Heart right ventricle (tissue), 16 donors: ENCODE data around the gene ASCC1. TPM values are rescaled to one million over a fixed set of nuclear protein-coding genes. Genes with fewer than 3 reads are reported as not detected.

ENCODE experiments used
- ATAC-seq, 8 donors: fragments of 200-7000 bp; cut with Tn5 transposase; one replicate each; pipeline ENCODE4 v1.9.1; 2020; ENCODE audit warnings: mild to moderate bottlenecking in 8 of 8, moderate library complexity in 8 of 8, moderate number of reproducible peaks in 1 of 8
- DNase-seq, 2 donors: peaks; one replicate each; pipeline ENCODE4 v3.0.0-alpha.2; 2020
- H3K27ac ChIP-seq, 10 donors: fragments of 200-600 bp; sonication (generic) in 2 of 10; one replicate each; pipeline versions ENCODE4 v1.5.0 to v1.8.0; 2020 to 2022; ENCODE audit warnings: mild to moderate bottlenecking in 3 of 10
- H3K27me3 ChIP-seq, 7 donors: fragments of 200-600 bp; one replicate each; pipeline ENCODE4 v1.8.0; 2021 to 2022; ENCODE audit warnings: mild to moderate bottlenecking in 2 of 7
- H3K36me3 ChIP-seq, 9 donors: fragments of 200-600 bp; sonication (generic) in 1 of 9; one replicate each; pipeline versions ENCODE4 v1.5.0 to v1.8.0; 2020 to 2022; ENCODE audit warnings: mild to moderate bottlenecking in 2 of 9
- H3K4me1 ChIP-seq, 9 donors: fragments of 200-600 bp; sonication (generic) in 1 of 9; one replicate each; pipeline versions ENCODE4 v1.5.0 to v1.8.0; 2020 to 2022; ENCODE audit warnings: mild to moderate bottlenecking in 4 of 9
- H3K4me3 ChIP-seq, 10 donors: fragments of 200-600 bp; sonication (generic) in 2 of 10; one replicate each; pipeline versions ENCODE4 v1.5.0 to v1.8.0; 2020 to 2022; ENCODE audit warnings: mild to moderate bottlenecking in 7 of 10, moderate library complexity in 2 of 10
- H3K9me3 ChIP-seq, 11 donors: fragments of 200-600 bp in 10 of 11; sonication (generic) in 2 of 11; one replicate each; pipeline versions ENCODE4 v1.5.0 to v1.8.0; 2013 to 2022; ENCODE audit warnings: mild to moderate bottlenecking in 2 of 11, control low read depth in 1 of 11, moderate library complexity in 1 of 11
- CTCF ChIP-seq, 9 donors: fragments of 200-600 bp; sonication (generic) in 2 of 9; IDR thresholded peaks; one replicate each; pipeline versions ENCODE4 v1.5.0 to v1.8.0; 2021 to 2022; ENCODE audit warnings: antibody characterized with exemption in 9 of 9, mild to moderate bottlenecking in 5 of 9, moderate library complexity in 1 of 9
- WGBS, 2 donors: extraction: QIAGEN DNeasy Blood & Tissue Kit; methylation state at CpG; one replicate each; pipeline ENCODE4 v1.1.7; 2013; ENCODE audit warnings: inconsistent platforms in 1 of 2; 5-methylcytosine and 5-hydroxymethylcytosine counted together
- intact Hi-C, 10 donors: fragments of 100-400 bp; cut with DNase I; formaldehyde crosslinking; loops; one replicate each; pipeline versions ENCODE4 v1.11.1 to v1.14.2; 2022
- polyA plus RNA-seq, 2 donors: library from polyadenylated mRNA; stranded (reverse); fragments of 200-250 nt; gene quantifications; one replicate each; pipeline ENCODE4 v1.2.3, GENCODE V29; 2013
- total RNA-seq, 10 donors: library from RNA; stranded (reverse); fragmentation: NEBNext Ultra II Directional in 3 of 10; extraction: Animal tissue kit (Norgen Biotek cat#: 25700) in 3 of 10; gene quantifications; one replicate each; pipeline versions ENCODE4 v1.2.1 to v1.2.4, GENCODE V29; 2021 to 2023
- donor health status: Arrhythmogenic right ventricular cardiomyopathy.
- donor health status: ischemic (EF 13 %, LVEDD 7.1; RV severe dilation, severe dysfunction).
- donor health status: healthy with polysubstance abuse.
- donor health status: DM: no; HTN: yes; CAD: no.
- donor health status: DM: no; HTN: no; CAD: no.
- donor health status: ischemic (EF 25% LVEDD 6.9; RV normal size, moderate dysfunction).
- donor health status: ischemic (EF 25% LVEDD 5.7; RV mildly dilated, moderate dysfunction).
- donor health status: healthy.
- donor health status: DM: yes; HTN: yes; CAD: no.
- donor health status: Ischemic cardiomyopathy.
- donor health status: ischemic (EF 35%, LVEDD 5.7; RV mildly dilated, moderate dysfunction).
- donor health status: nonischemic (EF 11% LVEDD 7.7; RV severe dilation, severe dysfunction).
- donor health status: DM: yes; HTN: yes; CAD: no.
- donor health status: PGD.
- donor health status: ischemic (EF 29% LVEDD 5.4; RV normal size, mild dysfunction).
- donor health status: nonischemic (EF 23%, LVEDD 6.1; RV moderate dilation, normal function).

The ASCC1 gene
- total and polyA plus RNA-seq, 12 donors, result 8.4 to 40.5 (median 33.0) TPM

- Histone ChIP-seq H3K4me3 (no peak overlapping the region), H3K27me3 (no peaks in the 10 kb centered on the region), H3K9me3 (no peaks in the 10 kb centered on the region), H3K27ac (peak overlapping the region in 9 of 10 donors; percentile 9 to 86 (median 59)), H3K36me3 (peaks cover 0 to 73% (median 3%) of the 10 kb centered on the region in 9 donors), H3K4me1 (peaks cover 0 to 51% (median 34%) of the 10 kb centered on the region in 9 donors)
- intact Hi-C loops, result loop anchor here in 9 of 10 donors (5.0 to 10.0 kb wide), 13 partner anchors 89 to 269 kb away; partner anchors contain the start of gene CHST3 (in 2 of the 9)
- ATAC-seq, result peak in 3 of 8 donors; percentile 37 to 49 (median 48)
- no peak for TF ChIP-seq CTCF (IDR thresholded peaks at IDR 0.05)
- WGBS, 2 donors, result 61 to 63% methylated on average over 1 of the region's 1 CpG
- DNase-seq, result no peak
Observed at GRCh38 chr10:72223743-72224101, 7.6 kb upstream of the ASCC1 start.

GRCh38 chr10:72221278-72221677 is 5.2 kb upstream of the ASCC1 start:
- TF ChIP-seq CTCF (IDR thresholded peaks at IDR 0.05), result no peak
- Histone ChIP-seq H3K9me3 (no peaks in the 10 kb centered on the region), H3K27me3 (no peaks in the 10 kb centered on the region), H3K27ac (peak overlapping the region in 1 of 10 donors; percentile 33), H3K36me3 (peaks cover 0 to 49% (median 3%) of the 10 kb centered on the region in 9 donors), H3K4me1 (peaks cover 7 to 58% (median 44%) of the 10 kb centered on the region in 9 donors), H3K4me3 (no peak overlapping the region)
- WGBS, 2 donors, result 42 to 48% methylated on average over 1 of the region's 1 CpG
- ATAC-seq, result no peak
- no peak for DNase-seq
- intact Hi-C loops, result loop anchor here in 9 of 10 donors (5.0 to 10.0 kb wide), 13 partner anchors 86 to 266 kb away; partner anchors contain the start of gene CHST3 (in 2 of the 9)

GRCh38 chr10:72220637-72221036 is 4.6 kb upstream of the ASCC1 start:
- Histone ChIP-seq H3K4me1 (peaks cover 7 to 58% (median 44%) of the 10 kb centered on the region in 9 donors), H3K27ac (peak overlapping the region in 2 of 10 donors; percentile 33 to 41)
- intact Hi-C loops, result loop anchor here in 9 of 10 donors (5.0 to 10.0 kb wide), 13 partner anchors 86 to 266 kb away; partner anchors contain the start of gene CHST3 (in 2 of the 9)

GRCh38 chr10:72219235-72219814 is 3.2 kb upstream of the ASCC1 start:
- intact Hi-C loops, result loop anchor here in 7 of 10 donors (5.0 to 10.0 kb wide), 12 partner anchors 47 to 265 kb away; partner anchors contain the start of genes CHST3 (in 1 of the 7) and DDIT4 (in 1 of the 7)
- DNase-seq (no peak), ATAC-seq (no peak)
- Histone ChIP-seq H3K27me3 (no peaks in the 10 kb centered on the region), H3K27ac (peak overlapping the region in 7 of 10 donors; percentile 67 to 99 (median 97)), H3K4me1 (peaks cover 10 to 64% (median 56%) of the 10 kb centered on the region in 9 donors), H3K4me3 (no peak overlapping the region), H3K36me3 (peaks cover 0 to 29% (median 0%) of the 10 kb centered on the region in 9 donors), H3K9me3 (no peaks in the 10 kb centered on the region)
- 66 to 69% methylated on average over 6 of the region's 6 CpGs for WGBS, 2 donors
- no peak for TF ChIP-seq CTCF (IDR thresholded peaks at IDR 0.05)

More at GRCh38 chr10:72220637-72221036, 4.6 kb upstream of the ASCC1 start:
- no peak for ATAC-seq
- WGBS, 2 donors, result 84 to 87% methylated on average over 8 of the region's 8 CpGs
- no peak overlapping the region for H3K4me3 ChIP-seq
- peaks cover 0 to 42% (median 3%) of the 10 kb centered on the region in 9 donors for H3K36me3 ChIP-seq
- H3K27me3 ChIP-seq, result no peaks in the 10 kb centered on the region
- no peak for DNase-seq
- TF ChIP-seq CTCF (IDR thresholded peaks at IDR 0.05), result no peak
- no peaks in the 10 kb centered on the region for H3K9me3 ChIP-seq
